Endothelial cell of umbilical vein (primary cell): ENCODE data around the gene TEX12. TPM values are rescaled to one million over a fixed set of nuclear protein-coding genes. Genes with fewer than 3 reads are reported as not detected.

Experiments
- BruUV-seq: library from RNA; stranded (reverse); fragments of 400-500 nt; replicated peaks from 2 replicates; lab custom pipeline; 2021; lab: Mats Ljungman, UMichigan
- CTCF ChIA-PET: fragments of 300-600, 350-600 bp; sonication (Branson Sonifier 250); formaldehyde crosslinking; loops from one replicate; lab custom pipeline; 2021; ENCODE audit warnings: antibody characterized with exemption, inconsistent platforms; lab: Charles Lee
- POLR2A ChIA-PET: fragments of 300-600, 350-600 bp; sonication (Branson Sonifier 250); formaldehyde crosslinking; loops from one replicate; lab custom pipeline; 2021; ENCODE audit warnings: antibody characterized with exemption, inconsistent platforms; lab: Charles Lee
- DNase-seq: peaks from one replicate; pipeline ENCODE4 v3.0.0-alpha.2; 2011; ENCODE audit warnings: low read depth, low spot score
- FAIRE-seq: peaks from 2 replicates; lab custom pipeline; 2011; peaks lifted over from hg19 to GRCh38; lab: Jason Lieb, UNC
- H2AFZ ChIP-seq: 2 replicates; pipeline ENCODE4 v1.6.0; 2012; ENCODE audit warnings: low read depth, low read length, control low read depth, inconsistent platforms
- H3K27ac ChIP-seq: 2 replicates; pipeline ENCODE4 v1.5.1; 2011; ENCODE audit warnings: low read depth, mild to moderate bottlenecking, control low read depth, low read length, moderate library complexity; ENCODE audit not compliant: insufficient read depth
- H3K27me3 ChIP-seq, 2 experiments: 2 replicates each; pipeline versions ENCODE4 v1.6.0 to v1.6.1; 2011; ENCODE audit warnings: low read length in 2 of 2, mixed read lengths in 1 of 2; ENCODE audit not compliant: control insufficient read depth in 2 of 2, insufficient read depth in 2 of 2
- H3K36me3 ChIP-seq, 2 experiments: 2 replicates in 1 of 2; 3 replicates in 1 of 2; pipeline ENCODE4 v1.5.1; 2011; ENCODE audit warnings: low read length in 2 of 2, mild to moderate bottlenecking in 1 of 2, moderate library complexity in 1 of 2; ENCODE audit not compliant: control insufficient read depth in 2 of 2, insufficient read depth in 2 of 2; ENCODE audit errors: extremely low read depth in 1 of 2
- H3K4me1 ChIP-seq: 3 replicates; pipeline ENCODE4 v1.5.1; 2011; ENCODE audit warnings: mild to moderate bottlenecking, low read length; ENCODE audit not compliant: control insufficient read depth, insufficient read depth; ENCODE audit errors: extremely low read depth
- H3K4me2 ChIP-seq: 2 replicates; pipeline ENCODE4 v1.6.1; 2011; ENCODE audit warnings: low read length, control low read depth, mixed read lengths; ENCODE audit not compliant: insufficient read depth
- H3K4me3 ChIP-seq, 3 experiments: fragments of 200-600 bp in 1 of 3; sonication (generic), shearing (Covaris generic) in 1 of 3; replicated peaks in 1 of 3; 2 replicates each; pipeline ENCODE4 v1.5.1; 2011 to 2016; ENCODE audit warnings: control low read depth in 3 of 3, low read length in 3 of 3, mild to moderate bottlenecking in 2 of 3, inconsistent platforms in 1 of 3, low read depth in 1 of 3, moderate library complexity in 1 of 3; ENCODE audit not compliant: insufficient read depth in 1 of 3
- H3K79me2 ChIP-seq: 2 replicates; pipeline ENCODE4 v1.6.0; 2012; ENCODE audit warnings: low read length, inconsistent platforms; ENCODE audit not compliant: control insufficient read depth, insufficient read depth
- H3K9ac ChIP-seq: replicated peaks from 2 replicates; pipeline ENCODE3; 2011; ENCODE audit warnings: low read length, control low read depth; ENCODE audit not compliant: insufficient read depth; ENCODE audit errors: extremely low read depth
- H3K9me1 ChIP-seq: replicated peaks from 3 replicates; pipeline ENCODE4 v1.6.0; 2011; ENCODE audit warnings: mild to moderate bottlenecking, low read length; ENCODE audit not compliant: control insufficient read depth, insufficient read depth; ENCODE audit errors: extremely low read depth
- H3K9me3 ChIP-seq: replicated peaks from 2 replicates; pipeline ENCODE4 v1.5.1; 2012; ENCODE audit warnings: low read length, inconsistent platforms; ENCODE audit not compliant: control insufficient read depth, insufficient read depth
- H4K20me1 ChIP-seq: replicated peaks from 2 replicates; pipeline ENCODE3; 2011; ENCODE audit warnings: mild to moderate bottlenecking, low read length; ENCODE audit not compliant: control insufficient read depth, insufficient read depth; ENCODE audit errors: extremely low read depth
- CTCF ChIP-seq, 2 donors: IDR thresholded peaks; 1 replicate in 1 of 2; 2 replicates in 1 of 2; pipeline ENCODE4 v1.5.1; 2011; ENCODE audit warnings: low read length in 2 of 2, mild to moderate bottlenecking in 2 of 2, moderate library complexity in 2 of 2, control low read depth in 1 of 2, inconsistent platforms in 1 of 2, low read depth in 1 of 2; ENCODE audit not compliant: insufficient read depth in 1 of 2; ENCODE audit errors: extremely low read depth in 1 of 2
- EZH2 ChIP-seq: IDR thresholded peaks from 2 replicates; pipeline ENCODE4 v1.6.1; 2012; ENCODE audit warnings: borderline replicate concordance, low read depth, mild to moderate bottlenecking, moderate library complexity, low read length, inconsistent platforms; ENCODE audit not compliant: severe bottlenecking
- FOS ChIP-seq: IDR thresholded peaks from 2 replicates; pipeline ENCODE4 v1.6.1; 2011; ENCODE audit warnings: mild to moderate bottlenecking, low read length, moderate library complexity, borderline replicate concordance; ENCODE audit not compliant: insufficient read depth
- GATA2 ChIP-seq: IDR thresholded peaks from 2 replicates; pipeline ENCODE4 v1.7.0; 2011; ENCODE audit warnings: low read depth, mild to moderate bottlenecking, moderate library complexity, mixed read lengths, low read length; ENCODE audit not compliant: insufficient read length, insufficient read depth
- JUN ChIP-seq: IDR thresholded peaks from 2 replicates; pipeline ENCODE4 v1.6.1; 2011; ENCODE audit warnings: borderline replicate concordance, low read depth; ENCODE audit not compliant: insufficient read length, insufficient read depth
- MAX ChIP-seq: IDR thresholded peaks from 2 replicates; pipeline ENCODE4 v1.6.1; 2011; ENCODE audit not compliant: insufficient read depth, insufficient read length
- MYC ChIP-seq: IDR thresholded peaks from one replicate; pipeline ENCODE4 v1.6.1; 2011; ENCODE audit warnings: mild to moderate bottlenecking, low read depth, low read length
- POLR2A ChIP-seq: IDR thresholded peaks from 2 replicates; pipeline ENCODE4 v1.6.1; 2012; ENCODE audit warnings: low read depth, mild to moderate bottlenecking, control low read depth, low read length
- POLR2AphosphoS5 ChIP-seq: IDR thresholded peaks from 2 replicates; pipeline ENCODE4 v1.6.1; 2012; ENCODE audit warnings: low read depth, mild to moderate bottlenecking, control low read depth, low read length, moderate library complexity; ENCODE audit not compliant: insufficient read depth
- dilution Hi-C: fragments of 300-500 bp; cut with MboI; formaldehyde crosslinking; loops from one replicate; pipeline ENCODE4 v1.15.0; 2019; ENCODE audit warnings: low sequenced_read_pairs; ENCODE audit not compliant: extremely low pct_ligation_motif_present
- intact Hi-C: fragments of 100-400 bp; cut with micrococcal nuclease; formaldehyde crosslinking; loops from one replicate; pipeline ENCODE4 v1.10.0; 2022
- polyA plus RNA-seq, 4 experiments: library from polyadenylated mRNA; depleted of rRNA in 3 of 4; stranded (reverse) in 3 of 4; unstranded in 1 of 4; fragments of >200 nt; gene quantifications; 2 replicates each; pipeline versions ENCODE4 v1.2.1 to v1.2.3, GENCODE V29; 2011 to 2012; ENCODE audit warnings: missing spikeins in 1 of 4
- total RNA-seq: library from RNA; stranded (reverse); gene quantifications from 2 replicates; pipeline ENCODE4 v1.2.3, GENCODE V29; 2021

TEX12 gene
- total and polyA plus RNA-seq, 2 donors (not counting 3 experiments of a cell fraction or from before 2014, with no cell fraction given), result 0.46 TPM; not detected in 1

DNA sequence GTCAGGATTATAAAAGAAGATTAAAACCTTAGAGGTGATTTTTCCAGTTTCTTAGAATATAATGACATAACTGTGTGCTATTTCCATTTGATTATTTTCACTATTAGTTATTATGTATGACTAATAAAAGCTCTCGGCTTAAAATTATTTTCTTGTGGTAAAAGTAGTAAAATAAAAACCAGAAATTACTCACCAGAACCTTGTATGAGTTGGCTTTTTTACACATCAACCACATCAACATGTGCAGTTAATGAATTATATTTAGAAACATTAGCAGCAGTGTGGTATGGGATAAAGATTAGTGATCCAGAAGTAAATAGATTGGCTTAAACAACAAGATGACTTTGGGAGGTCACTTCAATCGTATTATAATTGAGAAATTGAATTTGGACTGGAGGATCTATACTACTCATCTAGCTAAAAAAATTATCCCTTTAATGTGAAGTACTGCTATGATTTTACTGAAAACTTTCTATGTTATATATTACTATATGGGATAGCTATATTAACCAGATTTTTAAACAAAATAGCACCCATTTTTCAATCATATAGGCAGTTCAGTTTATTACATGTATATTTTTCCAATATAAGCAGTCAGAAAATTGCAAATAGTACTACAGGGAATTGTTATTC is 5.3 kb downstream of the TEX12 start:
- intact Hi-C loops, result no loop called here
- CTCF ChIA-PET, result interaction anchor here (0.7 to 3.4 kb wide), 5 partner anchors 15 to 241 kb away, joined by 3 to 68 read pairs (median 11); no protein-coding TSS in a partner anchor
- POLR2A ChIA-PET, result interaction anchor here (1.0 kb wide), 1 partner anchor 52 kb away, joined by 3 read pairs; no protein-coding TSS in a partner anchor

GRCh38 chr11:112173152-112173551 is 6.0 kb downstream of the TEX12 start:
- Histone ChIP-seq H4K20me1 (no peaks in the 10 kb centered on the region), H3K27ac (no peak overlapping the region), H3K9ac (no peak overlapping the region), H3K4me1 (peaks cover 16% of the 10 kb centered on the region), H3K27me3 (no peaks in the 10 kb centered on the region), H3K4me3 (no peak overlapping the region), H3K36me3 (no peaks in the 10 kb centered on the region), H3K4me2 (no peak overlapping the region), H3K9me1 (no peaks in the 10 kb centered on the region), H2AFZ (no peak overlapping the region), H3K9me3 (no peaks in the 10 kb centered on the region), H3K79me2 (no peaks in the 10 kb centered on the region)
- DNase-seq (no peak), FAIRE-seq (no peak)
- dilution Hi-C loops, result no loop called here
- BruUV-seq, result no TSS peak
- ChIA-PET POLR2A (no interaction called here), CTCF (interaction anchor here (1.8 to 3.4 kb wide), 4 partner anchors 16 to 241 kb away, joined by 7 to 68 read pairs (median 12); no protein-coding TSS in a partner anchor)
- intact Hi-C loops, result no loop called here
- no peak for TF ChIP-seq POLR2A
- TF ChIP-seq EZH2, result no peak
- TF ChIP-seq MYC, result no peak
- TF ChIP-seq MAX, result no peak
- no peak for TF ChIP-seq JUN
- TF ChIP-seq GATA2, result no peak
- TF ChIP-seq POLR2AphosphoS5, result no peak
- TF ChIP-seq FOS, result no peak
- TF ChIP-seq CTCF (IDR thresholded peaks at IDR 0.05; ENCODE audit: extremely low read depth in 1 of 2, insufficient read depth in 1 of 2, low read depth in 1 of 2, low read length in 2 of 2), result no peak

More for the DNA sequence above, 5.3 kb downstream of the TEX12 start:
- H3K9me1 ChIP-seq, result no peaks in the 10 kb centered on the region
- peak overlapping the region; percentile 49 for H2AFZ ChIP-seq
- H3K4me3 ChIP-seq, result no peak overlapping the region
- DNase-seq (peak; percentile 38), FAIRE-seq (no peak)
- H3K27me3 ChIP-seq, result no peaks in the 10 kb centered on the region
- H3K36me3 ChIP-seq, result no peaks in the 10 kb centered on the region
- H3K27ac ChIP-seq, result no peak overlapping the region
- H3K79me2 ChIP-seq, result no peaks in the 10 kb centered on the region
- peaks cover 16% of the 10 kb centered on the region for H3K4me1 ChIP-seq
- TF ChIP-seq FOS, result peak; percentile 51
- no peak for TF ChIP-seq MYC
- peak overlapping the region; percentile 27 for H3K9ac ChIP-seq
- H3K9me3 ChIP-seq, result no peaks in the 10 kb centered on the region
- no peaks in the 10 kb centered on the region for H4K20me1 ChIP-seq
- BruUV-seq, result no TSS peak
- dilution Hi-C loops, result no loop called here
- no peak overlapping the region for H3K4me2 ChIP-seq
